Left lobe of liver (tissue), 2 donors: ENCODE results near the gene TFG. TPM values are rescaled to one million over a fixed set of nuclear protein-coding genes. Genes with fewer than 3 reads are reported as not detected.
"Not testable (repeated sequence)": the region's sequence is repeated elsewhere in the genome, so short reads cannot be mapped to it uniquely, and the experiment has no call there.

Experiments used
- ATAC-seq: fragments of 200-7000 bp; cut with Tn5 transposase; one replicate; pipeline ENCODE4 v1.9.1; 2020; ENCODE audit warnings: mild to moderate bottlenecking, moderate library complexity
- DNase-seq: peaks from one replicate; pipeline ENCODE4 v3.0.0-alpha.2; 2020; ENCODE audit warnings: low spot score
- total RNA-seq: library from RNA; stranded (reverse); gene quantifications from one replicate; pipeline ENCODE4 v1.2.1, GENCODE V29; 2021
- donor health status: DM: no; HTN: no; CAD: no; lungs with moderate emphysema.
- donor health status: DM: no; HTN: yes; CAD: no.

TFG gene
- 50.2 TPM for total RNA-seq

DNA sequence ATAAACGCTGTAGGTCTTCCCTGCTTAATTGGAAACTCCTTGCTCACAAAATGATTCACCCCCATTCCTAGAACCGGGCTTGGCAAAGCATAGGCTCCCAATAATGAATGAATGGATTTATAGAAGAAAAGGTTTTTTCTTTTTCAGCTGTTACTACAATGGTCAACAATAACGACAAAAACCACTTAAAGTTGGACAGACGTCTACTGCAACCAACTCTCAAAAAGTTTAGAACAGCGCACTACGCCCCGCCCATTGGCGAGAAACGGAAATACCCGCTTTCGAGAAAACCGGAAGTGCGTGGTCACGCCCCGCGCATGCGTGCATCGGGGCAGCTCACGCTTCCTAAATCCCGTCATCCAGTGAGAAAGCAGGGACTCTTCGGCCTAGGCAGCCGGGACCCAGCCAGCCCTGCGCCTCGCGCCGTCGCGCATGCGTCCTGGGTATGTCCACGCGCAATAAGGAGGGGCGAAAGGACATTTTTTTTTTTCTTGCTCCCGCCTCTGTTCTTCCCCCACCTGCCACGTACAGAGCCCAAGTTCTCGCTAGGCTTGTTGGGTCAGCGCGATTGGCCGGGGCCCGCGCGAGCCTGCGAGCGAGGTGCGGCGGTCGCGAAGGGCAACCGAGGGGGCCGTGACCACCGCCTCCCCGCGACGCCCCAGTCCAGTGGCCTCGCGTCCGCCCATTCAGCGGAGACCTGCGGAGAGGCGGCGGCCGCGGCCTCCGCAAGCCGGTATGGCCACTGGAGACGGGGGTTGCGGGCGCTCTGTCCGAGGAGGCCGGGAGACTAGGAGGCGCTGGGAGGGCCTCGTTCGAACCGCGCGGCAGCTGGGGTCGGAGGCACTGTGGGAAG is at the start of gene TFG:
TSS of gene TFG (plus strand) at position 506 of the 853 bp plus-strand sequence. CDS start 4,192 bp downstream, outside the sequence.
- ATAC-seq, result peak; percentile 93
- peak; percentile 99 for DNase-seq

DNA sequence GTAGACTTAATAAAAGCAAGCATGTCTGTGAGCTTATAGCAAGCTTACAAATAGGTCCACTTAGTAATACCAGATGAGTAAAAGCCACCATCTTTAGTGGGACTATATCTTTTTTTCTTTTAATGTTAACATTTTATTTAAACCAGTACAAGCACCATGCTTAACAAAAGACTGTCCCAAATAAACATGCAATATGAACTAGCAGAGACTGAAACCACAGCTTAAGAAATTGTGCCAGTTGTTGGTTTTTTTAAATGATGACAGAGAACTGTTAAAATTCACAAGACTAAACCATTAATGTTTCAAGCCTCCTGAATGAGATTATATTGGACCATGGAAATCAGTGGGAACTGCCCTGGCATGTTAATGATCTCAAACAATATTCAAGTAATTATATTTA is 48.0 kb upstream of the TFG start:
- DNase-seq, ATAC-seq: not testable (repeated sequence)

GRCh38 chr3:100662113-100662823 is 47.0 kb upstream of the TFG start:
- no peak for ATAC-seq
- DNase-seq, result no peak

- ATAC-seq, result no peak
- no peak for DNase-seq
These were observed 44.1 kb upstream of the TFG start for GRCh38 chr3:100665230-100665629.

DNA sequence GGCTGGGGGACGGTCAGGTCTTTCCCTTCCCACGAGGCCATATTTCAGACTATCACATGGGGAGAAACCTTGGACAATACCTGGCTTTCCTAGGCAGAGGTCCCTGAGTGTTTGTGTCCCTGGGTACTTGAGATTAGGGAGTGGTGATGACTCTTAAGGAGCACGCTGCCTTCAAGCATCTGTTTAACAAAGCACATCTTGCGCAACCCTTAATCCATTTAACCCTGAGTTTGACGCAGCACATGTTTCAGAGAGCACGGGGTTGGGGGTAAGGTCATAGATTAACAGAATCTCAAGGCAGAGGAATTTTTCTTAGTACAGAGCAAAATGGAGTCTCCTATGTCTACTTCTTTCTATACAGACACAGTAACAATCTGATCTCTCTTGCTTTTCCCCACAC is 42.6 kb upstream of the TFG start:
- not testable (repeated sequence) for ATAC-seq

GRCh38 chr3:100667316-100667715 is 42.0 kb upstream of the TFG start:
- not testable (repeated sequence) for ATAC-seq, DNase-seq

More for the DNA sequence above, 42.6 kb upstream of the TFG start:
- DNase-seq, result not testable (repeated sequence)

DNA sequence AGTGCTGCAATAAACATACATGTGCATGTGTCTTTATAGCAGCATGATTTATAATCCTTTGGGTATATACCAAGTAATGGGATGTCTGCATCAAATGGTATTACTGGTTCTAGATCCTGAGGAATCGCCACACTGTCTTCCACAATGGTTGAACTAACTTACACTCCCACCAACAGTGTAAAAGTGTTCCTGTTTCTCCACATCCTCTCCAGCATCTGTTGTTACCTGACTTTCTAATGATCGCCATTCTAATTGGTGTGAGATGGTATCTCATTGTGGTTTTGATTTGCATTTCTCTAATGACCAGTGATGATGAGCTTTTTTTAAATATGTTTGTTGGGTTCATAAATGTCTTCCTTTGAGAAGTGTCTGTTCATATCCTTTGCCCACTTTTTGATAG is 38.3 kb upstream of the TFG start:
- not testable (repeated sequence) for ATAC-seq, DNase-seq

GRCh38 chr3:100681496-100681895 is 27.8 kb upstream of the TFG start:
- DNase-seq (no peak), ATAC-seq (peak; percentile 74)

DNA sequence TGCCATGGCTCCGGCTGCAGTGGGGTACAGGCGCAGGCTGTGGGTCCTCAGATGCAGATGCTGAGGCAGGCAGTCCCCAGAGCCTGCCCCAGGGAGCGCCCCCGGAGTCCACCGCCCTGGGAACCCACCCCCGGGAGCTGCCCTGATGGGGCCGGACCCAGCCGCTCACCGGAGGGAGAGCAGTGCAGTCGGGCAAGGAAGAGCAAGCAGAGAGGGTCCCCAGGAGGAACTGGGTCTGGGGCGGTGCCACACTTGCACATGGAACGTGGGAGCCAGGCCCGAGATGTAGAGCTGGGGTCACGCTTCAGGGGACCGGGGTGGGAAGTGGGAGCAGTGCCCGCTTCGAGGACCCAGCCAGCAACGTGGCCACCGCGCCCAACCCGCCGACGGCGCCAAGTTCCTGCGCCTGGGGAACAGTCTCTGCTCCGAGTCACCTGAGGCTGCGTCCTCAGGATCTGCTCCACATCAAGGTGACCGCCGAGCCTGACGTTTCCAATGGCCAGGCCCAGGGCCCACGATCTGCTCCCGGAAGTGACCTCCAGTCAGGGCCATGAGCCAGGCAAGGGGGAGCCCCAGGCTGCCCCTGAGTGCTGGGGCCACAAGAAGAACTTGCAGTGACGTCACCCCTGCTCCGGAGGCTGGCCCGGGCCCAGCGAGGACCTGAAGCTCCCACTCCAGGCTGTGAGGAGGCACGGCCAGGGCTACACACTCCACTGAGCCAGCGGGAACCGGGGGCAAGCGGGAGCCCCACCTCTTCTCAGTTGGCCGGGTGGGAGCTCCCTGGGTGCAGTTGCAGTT is 27.0 kb upstream of the TFG start:
- ATAC-seq (peak; percentile 36), DNase-seq (no peak)

DNA sequence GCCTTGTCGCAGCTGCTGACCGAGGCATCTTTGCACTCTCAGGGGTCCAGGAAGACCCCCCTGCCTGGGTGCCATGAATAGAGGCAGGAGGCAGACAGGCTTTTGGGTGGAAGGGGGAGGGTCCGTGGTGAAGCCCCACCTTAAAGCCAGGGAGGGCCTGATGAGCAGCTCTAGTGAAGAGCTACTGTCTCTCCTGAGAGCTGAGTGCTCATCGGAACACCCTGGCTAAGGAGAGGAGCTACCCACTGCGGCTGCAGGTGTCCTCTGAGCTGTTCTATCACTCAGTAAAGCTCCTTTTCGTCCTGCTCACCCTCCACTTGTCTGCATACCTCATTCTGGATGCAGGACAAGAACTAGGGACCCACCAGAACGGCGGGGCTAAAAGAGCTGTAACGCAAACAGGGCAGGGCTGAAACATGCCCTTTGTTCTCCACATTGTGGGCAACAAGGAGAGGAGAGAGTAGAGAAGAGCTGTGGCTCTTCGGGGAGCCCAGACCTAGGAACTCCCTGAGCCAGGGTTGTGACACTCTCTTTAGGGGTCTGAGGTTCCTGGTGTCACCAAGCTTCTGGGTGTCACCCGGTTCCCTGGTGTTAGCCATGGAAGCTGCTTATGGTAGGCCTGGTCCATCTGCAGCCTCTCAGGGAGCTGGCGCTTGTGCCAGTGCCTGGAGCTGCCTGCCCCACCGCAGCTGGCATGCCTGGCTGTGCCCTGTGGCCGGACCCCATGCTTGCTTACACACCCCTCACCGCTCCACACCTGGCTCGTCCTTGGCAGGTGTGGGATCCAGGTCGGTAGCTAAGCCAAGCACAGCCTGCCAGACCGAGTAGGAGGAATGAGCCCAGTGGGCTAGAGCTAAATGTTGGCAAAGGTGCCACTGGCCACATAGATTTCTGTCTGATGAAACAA is 26.2 kb upstream of the TFG start:
- ATAC-seq (peak; percentile 40), DNase-seq (no peak)

DNA sequence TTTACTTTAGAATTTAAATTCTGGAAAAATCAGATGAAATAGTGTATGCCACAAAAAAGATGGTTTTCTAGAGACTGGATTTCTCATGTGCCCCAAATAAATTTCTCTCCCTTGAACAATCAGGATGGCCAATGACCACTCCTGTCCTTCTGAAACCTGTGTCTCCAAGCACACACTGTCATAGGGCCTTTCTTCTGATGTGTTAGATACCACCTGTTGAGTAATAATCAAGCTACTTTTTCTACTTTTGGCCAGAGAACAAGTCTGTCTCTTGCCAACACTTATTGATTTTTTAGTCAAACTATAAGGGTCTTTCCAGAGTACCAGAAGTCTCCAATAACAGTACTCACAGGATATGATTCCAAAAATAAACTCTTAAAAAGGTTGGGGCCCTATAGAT is 16.1 kb upstream of the TFG start:
- DNase-seq (no peak), ATAC-seq (peak; percentile 25)

- ATAC-seq (no peak), DNase-seq (no peak)
These were observed 13.6 kb upstream of the TFG start for GRCh38 chr3:100695696-100696095.

GRCh38 chr3:100696161-100696560 is 13.1 kb upstream of the TFG start:
- ATAC-seq (no peak), DNase-seq (no peak)

DNA sequence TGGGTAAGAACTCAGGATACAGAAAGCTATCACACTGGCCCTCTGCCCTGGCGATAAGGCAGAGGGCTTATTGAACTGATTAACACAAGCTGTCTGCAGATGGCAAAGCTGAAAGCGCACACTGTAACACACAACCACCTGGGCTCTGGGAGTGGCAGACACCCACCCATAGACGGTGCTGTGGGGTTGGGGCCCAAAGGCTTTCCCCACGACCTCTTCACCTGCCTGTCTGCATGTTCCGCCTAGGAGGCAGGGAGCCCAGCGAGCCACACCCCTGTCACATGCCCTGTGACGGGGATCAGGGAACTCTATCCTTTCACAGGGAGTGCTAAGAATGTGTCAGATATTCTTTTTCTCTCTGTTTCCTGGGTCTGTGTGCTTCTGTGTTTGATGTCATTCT is 12.1 kb upstream of the TFG start:
- peak; percentile 84 for ATAC-seq
- peak; percentile 63 for DNase-seq

- ATAC-seq, result peak; percentile 70
- DNase-seq, result peak; percentile 63
These were observed 11.5 kb upstream of the TFG start for GRCh38 chr3:100697723-100698285.

GRCh38 chr3:100698736-100699135 is 10.6 kb upstream of the TFG start:
- DNase-seq, result no peak
- ATAC-seq, result no peak

GRCh38 chr3:100700708-100701107 is 8.6 kb upstream of the TFG start:
- ATAC-seq (no peak), DNase-seq (no peak)

DNA sequence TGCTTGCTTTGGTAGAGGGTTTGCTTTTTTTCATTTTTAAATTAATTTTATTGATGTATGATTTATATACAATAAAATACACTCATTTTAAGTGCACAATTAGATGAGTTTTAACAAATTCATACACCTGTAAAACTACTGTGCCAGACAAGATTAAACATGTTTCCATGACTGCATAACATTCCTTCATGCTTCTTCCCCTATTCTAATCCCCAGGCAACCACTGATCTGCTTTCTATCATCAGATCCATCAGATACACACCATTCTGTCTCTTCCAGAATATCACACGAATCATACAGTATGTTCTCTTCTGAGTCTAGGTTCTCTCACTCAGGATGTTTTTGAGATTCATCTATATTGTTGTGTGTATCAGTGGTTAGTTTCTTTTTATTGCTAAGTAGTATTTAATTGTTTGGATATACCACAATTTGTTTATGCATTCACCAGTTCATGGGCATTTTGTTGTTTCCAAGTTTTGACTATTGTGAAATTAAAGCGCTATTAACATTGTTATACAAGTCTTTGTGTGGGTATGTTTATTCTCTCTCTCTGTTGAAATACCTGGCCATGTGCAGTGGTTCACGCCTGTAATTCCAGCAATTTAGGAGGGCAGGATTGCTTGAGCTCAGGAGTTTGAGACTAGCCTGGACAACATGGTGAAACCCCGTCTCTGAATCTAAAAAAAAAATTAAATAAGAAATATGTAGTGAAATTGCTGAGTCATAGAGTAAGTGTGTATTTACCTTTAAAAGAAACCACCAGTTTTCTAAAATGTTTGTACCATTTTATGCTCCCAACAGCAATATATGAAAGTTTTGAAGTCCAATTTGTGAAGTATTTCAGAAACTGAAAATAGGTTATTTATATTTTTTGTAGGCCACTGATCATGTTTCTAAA is 7.0 kb upstream of the TFG start:
- ATAC-seq, result peak; percentile 64
- no peak for DNase-seq

DNA sequence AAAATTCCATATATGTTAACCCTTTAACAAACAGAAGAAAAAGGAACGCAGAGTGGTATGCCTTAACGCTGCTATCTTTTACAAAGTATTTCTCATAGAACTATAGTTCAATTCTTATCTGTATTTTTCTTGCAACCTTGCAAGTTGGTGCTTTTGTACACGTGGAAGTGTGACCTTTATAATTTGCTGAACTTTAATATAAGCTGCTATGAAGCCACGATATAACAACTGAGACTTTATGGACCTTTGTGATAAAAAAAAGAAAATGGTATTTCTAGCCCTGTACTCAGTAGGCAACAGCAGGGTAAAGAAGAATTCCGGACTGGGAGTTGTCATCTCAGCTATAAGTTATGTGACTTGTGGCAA is 6.3 kb upstream of the TFG start:
- DNase-seq (no peak), ATAC-seq (no peak)
